HEK293 (cell line): ENCODE data around the gene ARHGEF12.

ENCODE experiments used
- CTCF ChIA-PET: fragments of 350-600 bp; formaldehyde crosslinking; extraction: SDS; loops from one replicate; lab custom pipeline; 2021; ENCODE audit warnings: antibody characterized with exemption; lab: Yijun Ruan, JAX
- POLR2A ChIA-PET: fragments of 300-600 bp; formaldehyde crosslinking; extraction: SDS; loops from one replicate; lab custom pipeline; 2020; ENCODE audit warnings: antibody characterized with exemption, inconsistent platforms; lab: Yijun Ruan, JAX
- H3K27ac ChIP-seq: fragments of 200-500 bp; sonication (Bioruptor generic); 2 replicates; pipeline ENCODE4 v1.5.1; 2014; ENCODE audit warnings: low read depth, low read length, control low read depth, inconsistent platforms; ENCODE audit errors: extremely low read depth
- H3K36me3 ChIP-seq, 2 experiments: fragments of 200-500 bp in 1 of 2; sonication (Bioruptor generic) in 1 of 2; 1 replicate in 1 of 2; 2 replicates in 1 of 2; pipeline ENCODE4 v1.5.1; 2014 to 2017; ENCODE audit warnings: inconsistent platforms in 2 of 2, low read length in 2 of 2; ENCODE audit not compliant: control insufficient read depth in 2 of 2, insufficient read depth in 1 of 2
- H3K4me1 ChIP-seq: fragments of 200-500 bp; sonication (Bioruptor generic); 2 replicates; pipeline ENCODE4 v1.5.1; 2014; ENCODE audit warnings: mild to moderate bottlenecking, low read length, inconsistent platforms; ENCODE audit not compliant: control insufficient read depth, insufficient read depth
- H3K4me3 ChIP-seq: 2 replicates; pipeline ENCODE4 v1.5.1; 2011; ENCODE audit warnings: low read depth, mild to moderate bottlenecking, control low read depth, low read length, moderate library complexity
- H3K9me3 ChIP-seq: fragments of 200-500 bp; sonication (Bioruptor generic); 2 replicates; pipeline ENCODE4 v1.5.1; 2014; ENCODE audit warnings: low read depth, low read length, inconsistent platforms; ENCODE audit not compliant: control insufficient read depth, insufficient read depth
- BCL11A ChIP-seq: fragments of 450-650 bp; formaldehyde crosslinking; IDR thresholded peaks from 2 replicates; pipeline ENCODE4 v1.5.1; 2016; ENCODE audit warnings: low read depth, missing biosample characterization, missing genetic modification characterization
- GLI4 ChIP-seq: fragments of 450-650 bp; formaldehyde crosslinking; IDR thresholded peaks from 2 replicates; pipeline ENCODE4 v1.5.1; 2016; ENCODE audit warnings: missing biosample characterization, missing genetic modification characterization
- HOXD13 ChIP-seq: sonication (generic); formaldehyde crosslinking; IDR thresholded peaks from 2 replicates; pipeline ENCODE4 v1.8.0; 2022; ENCODE audit warnings: missing genetic modification reagents, borderline replicate concordance
- KLF10 ChIP-seq: fragments of 450-650 bp; IDR thresholded peaks from 2 replicates; pipeline ENCODE4 v1.5.1; 2018; ENCODE audit warnings: missing biosample characterization, mild to moderate bottlenecking, missing genetic modification characterization
- MEIS1 ChIP-seq: sonication (generic); formaldehyde crosslinking; IDR thresholded peaks from 2 replicates; pipeline ENCODE4 v1.8.1; 2022; ENCODE audit warnings: missing genetic modification reagents, mild to moderate bottlenecking, borderline replicate concordance
- PRDM1 ChIP-seq: fragments of 450-650 bp; formaldehyde crosslinking; IDR thresholded peaks from 2 replicates; pipeline ENCODE4; 2016; ENCODE audit warnings: missing biosample characterization, missing genetic modification characterization
- SALL2 ChIP-seq: fragments of 450-650 bp; formaldehyde crosslinking; IDR thresholded peaks from 2 replicates; pipeline ENCODE4 v1.5.0; 2017; ENCODE audit warnings: missing biosample characterization, mild to moderate bottlenecking, missing genetic modification characterization, borderline replicate concordance
- SP7 ChIP-seq: fragments of 450-650 bp; formaldehyde crosslinking; IDR thresholded peaks from 2 replicates; pipeline ENCODE4 v1.5.1; 2016; ENCODE audit warnings: missing biosample characterization, missing genetic modification characterization
- TCF7L2 ChIP-seq: IDR thresholded peaks from 2 replicates; pipeline ENCODE4 v1.6.1; 2011; ENCODE audit warnings: low read depth, mild to moderate bottlenecking, inconsistent platforms, low read length, moderate library complexity, borderline replicate concordance
- ZEB2 ChIP-seq: fragments of 450-650 bp; formaldehyde crosslinking; IDR thresholded peaks from 2 replicates; pipeline ENCODE4 v1.5.1; 2016; ENCODE audit warnings: missing biosample characterization, missing genetic modification characterization
- ZNF121 ChIP-seq: fragments of 450-650 bp; formaldehyde crosslinking; IDR thresholded peaks from 2 replicates; pipeline ENCODE4 v1.5.1; 2016; ENCODE audit warnings: missing biosample characterization, missing genetic modification characterization
- ZNF133 ChIP-seq: fragments of 450-650 bp; formaldehyde crosslinking; IDR thresholded peaks from 2 replicates; pipeline ENCODE4 v1.5.1; 2016; ENCODE audit warnings: missing biosample characterization, missing genetic modification characterization
- ZNF16 ChIP-seq: fragments of 450-650 bp; formaldehyde crosslinking; IDR thresholded peaks from 2 replicates; pipeline ENCODE4 v1.5.1; 2016; ENCODE audit warnings: low read depth, missing biosample characterization, missing genetic modification characterization
- ZNF184 ChIP-seq: fragments of 450-650 bp; IDR thresholded peaks from 2 replicates; pipeline ENCODE4 v1.5.1; 2018; ENCODE audit warnings: missing biosample characterization, mild to moderate bottlenecking, missing genetic modification characterization
- ZNF19 ChIP-seq: fragments of 450-650 bp; formaldehyde crosslinking; IDR thresholded peaks from 2 replicates; pipeline ENCODE4; 2016; ENCODE audit warnings: missing biosample characterization, missing genetic modification characterization, low read depth
- ZNF202 ChIP-seq: fragments of 450-650 bp; formaldehyde crosslinking; IDR thresholded peaks from 2 replicates; pipeline ENCODE4 v1.5.1; 2016; ENCODE audit warnings: missing biosample characterization, missing genetic modification characterization, borderline replicate concordance
- ZNF23 ChIP-seq: fragments of 450-650 bp; formaldehyde crosslinking; IDR thresholded peaks from 2 replicates; pipeline ENCODE4 v1.5.1; 2016; ENCODE audit warnings: missing biosample characterization, missing genetic modification characterization, borderline replicate concordance
- ZNF341 ChIP-seq: fragments of 450-650 bp; formaldehyde crosslinking; IDR thresholded peaks from 2 replicates; pipeline ENCODE4; 2016; ENCODE audit warnings: low read depth, missing biosample characterization, missing genetic modification characterization
- ZNF394 ChIP-seq: fragments of 450-650 bp; formaldehyde crosslinking; IDR thresholded peaks from 2 replicates; pipeline ENCODE4 v1.5.1; 2016; ENCODE audit warnings: missing biosample characterization, missing genetic modification characterization, mild to moderate bottlenecking, moderate library complexity, borderline replicate concordance
- ZNF473 ChIP-seq: fragments of 450-650 bp; formaldehyde crosslinking; IDR thresholded peaks from 2 replicates; pipeline ENCODE4 v1.5.1; 2017; ENCODE audit warnings: missing biosample characterization, missing genetic modification characterization
- ZNF521 ChIP-seq: fragments of 450-650 bp; formaldehyde crosslinking; IDR thresholded peaks from 2 replicates; pipeline ENCODE4 v1.5.1; 2017; ENCODE audit warnings: missing biosample characterization, mild to moderate bottlenecking, missing genetic modification characterization
- ZNF548 ChIP-seq: fragments of 450-650 bp; formaldehyde crosslinking; IDR thresholded peaks from 2 replicates; pipeline ENCODE4 v1.5.1; 2016; ENCODE audit warnings: missing biosample characterization, missing genetic modification characterization
- ZNF610 ChIP-seq: fragments of 450-650 bp; formaldehyde crosslinking; IDR thresholded peaks from 2 replicates; pipeline ENCODE4 v1.5.1; 2016; ENCODE audit warnings: missing biosample characterization, missing genetic modification characterization, borderline replicate concordance
- ZNF677 ChIP-seq: fragments of 450-650 bp; IDR thresholded peaks from 2 replicates; pipeline ENCODE4 v1.5.0; 2018; ENCODE audit warnings: missing biosample characterization, mild to moderate bottlenecking, missing genetic modification characterization, moderate library complexity
- ZNF776 ChIP-seq: fragments of 450-650 bp; formaldehyde crosslinking; IDR thresholded peaks from 2 replicates; pipeline ENCODE4 v1.5.0; 2017; ENCODE audit warnings: missing biosample characterization, missing genetic modification characterization, borderline replicate concordance
- ZNF791 ChIP-seq: fragments of 450-650 bp; formaldehyde crosslinking; IDR thresholded peaks from 2 replicates; pipeline ENCODE4 v1.5.1; 2016; ENCODE audit warnings: missing biosample characterization, missing genetic modification characterization
- TF ChIP-seq, protein P1 (sequence below): fragments of 450-650 bp; formaldehyde crosslinking; IDR thresholded peaks from 2 replicates; pipeline ENCODE4 v1.5.1; 2016; ENCODE audit warnings: missing biosample characterization, missing genetic modification characterization, borderline replicate concordance
- TF ChIP-seq, protein P2 (sequence below): fragments of 450-650 bp; formaldehyde crosslinking; conservative IDR thresholded peaks from 2 replicates; pipeline ENCODE4 v1.5.1; 2016; ENCODE audit warnings: low read depth, missing biosample characterization, missing genetic modification characterization

Gene ARHGEF12

DNA sequence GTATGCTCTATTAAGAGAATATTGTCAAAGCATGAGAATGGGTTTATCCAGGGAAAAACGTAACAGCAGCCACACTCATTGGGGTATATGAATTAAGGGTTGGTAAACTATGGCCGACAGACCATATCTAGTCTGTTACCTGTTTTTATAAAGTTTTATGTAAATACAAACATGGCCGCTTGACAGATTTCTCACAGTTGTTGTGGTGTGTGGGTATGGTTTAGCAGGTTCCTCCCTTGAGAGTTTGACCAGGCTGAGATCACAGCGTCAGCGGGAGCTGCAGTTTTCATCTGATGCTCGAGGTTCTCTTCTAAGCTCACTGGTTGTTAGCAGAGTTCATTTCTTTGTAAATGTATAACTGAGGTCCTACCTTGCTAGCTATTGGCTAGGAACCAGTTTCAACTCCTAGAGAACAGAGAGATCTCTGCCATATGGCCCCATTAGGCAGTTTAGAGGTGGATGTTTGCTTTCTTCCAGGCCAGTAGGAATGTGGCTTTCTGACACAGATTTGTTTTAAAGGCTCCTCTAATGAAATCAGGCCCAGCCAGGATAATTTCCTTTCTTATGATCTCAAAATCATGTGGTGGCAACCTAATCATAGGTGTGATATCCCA, 129.8 kb downstream of the ARHGEF12 start:
- no peak overlapping the region for H3K4me3 ChIP-seq
- POLR2A ChIA-PET = no interaction called here
- H3K9me3 ChIP-seq = no peaks in the 10 kb centered on the region
- CTCF ChIA-PET = interaction anchor here (0.6 kb wide), 1 partner anchor 336 kb away, joined by 3 read pairs; no protein-coding TSS in a partner anchor
- H3K27ac ChIP-seq = no peak overlapping the region
- peaks cover 4 to 88% of the 10 kb centered on the region in 2 experiments; a peak in 2 of 3 replicates for H3K36me3 ChIP-seq
- TF ChIP-seq ZNF341 (tag by site-specific recombination) (no peak), GLI4 (tag by site-specific recombination) (no peak), SP7 (tag by site-specific recombination) (no peak), BCL11A (tag by site-specific recombination) (no peak), ZNF791 (tag by site-specific recombination) (no peak), ZNF776 (tag by site-specific recombination) (no peak), HOXD13 (CRISPR knock-in tag) (no peak), ZNF521 (tag by site-specific recombination) (no peak), ZNF133 (tag by site-specific recombination) (no peak), ZNF394 (tag by site-specific recombination) (no peak), ZNF16 (tag by site-specific recombination) (no peak), KLF10 (tag by site-specific recombination) (no peak), ZEB2 (tag by site-specific recombination) (no peak), PRDM1 (tag by site-specific recombination) (no peak), ZNF184 (no peak), ZNF677 (tag by site-specific recombination) (no peak), ZNF19 (tag by site-specific recombination) (no peak), ZNF202 (tag by site-specific recombination) (no peak)
- TF ChIP-seq, protein P1, sequence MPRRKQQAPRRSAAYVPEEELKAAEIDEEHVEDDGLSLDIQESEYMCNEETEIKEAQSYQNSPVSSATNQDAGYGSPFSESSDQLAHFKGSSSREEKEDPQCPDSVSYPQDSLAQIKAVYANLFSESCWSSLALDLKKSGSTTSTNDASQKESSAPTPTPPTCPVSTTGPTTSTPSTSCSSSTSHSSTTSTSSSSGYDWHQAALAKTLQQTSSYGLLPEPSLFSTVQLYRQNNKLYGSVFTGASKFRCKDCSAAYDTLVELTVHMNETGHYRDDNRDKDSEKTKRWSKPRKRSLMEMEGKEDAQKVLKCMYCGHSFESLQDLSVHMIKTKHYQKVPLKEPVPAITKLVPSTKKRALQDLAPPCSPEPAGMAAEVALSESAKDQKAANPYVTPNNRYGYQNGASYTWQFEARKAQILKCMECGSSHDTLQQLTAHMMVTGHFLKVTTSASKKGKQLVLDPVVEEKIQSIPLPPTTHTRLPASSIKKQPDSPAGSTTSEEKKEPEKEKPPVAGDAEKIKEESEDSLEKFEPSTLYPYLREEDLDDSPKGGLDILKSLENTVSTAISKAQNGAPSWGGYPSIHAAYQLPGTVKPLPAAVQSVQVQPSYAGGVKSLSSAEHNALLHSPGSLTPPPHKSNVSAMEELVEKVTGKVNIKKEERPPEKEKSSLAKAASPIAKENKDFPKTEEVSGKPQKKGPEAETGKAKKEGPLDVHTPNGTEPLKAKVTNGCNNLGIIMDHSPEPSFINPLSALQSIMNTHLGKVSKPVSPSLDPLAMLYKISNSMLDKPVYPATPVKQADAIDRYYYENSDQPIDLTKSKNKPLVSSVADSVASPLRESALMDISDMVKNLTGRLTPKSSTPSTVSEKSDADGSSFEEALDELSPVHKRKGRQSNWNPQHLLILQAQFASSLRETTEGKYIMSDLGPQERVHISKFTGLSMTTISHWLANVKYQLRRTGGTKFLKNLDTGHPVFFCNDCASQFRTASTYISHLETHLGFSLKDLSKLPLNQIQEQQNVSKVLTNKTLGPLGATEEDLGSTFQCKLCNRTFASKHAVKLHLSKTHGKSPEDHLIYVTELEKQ (tag by site-specific recombination) = no peak
- H3K4me1 ChIP-seq = no peaks in the 10 kb centered on the region

DNA sequence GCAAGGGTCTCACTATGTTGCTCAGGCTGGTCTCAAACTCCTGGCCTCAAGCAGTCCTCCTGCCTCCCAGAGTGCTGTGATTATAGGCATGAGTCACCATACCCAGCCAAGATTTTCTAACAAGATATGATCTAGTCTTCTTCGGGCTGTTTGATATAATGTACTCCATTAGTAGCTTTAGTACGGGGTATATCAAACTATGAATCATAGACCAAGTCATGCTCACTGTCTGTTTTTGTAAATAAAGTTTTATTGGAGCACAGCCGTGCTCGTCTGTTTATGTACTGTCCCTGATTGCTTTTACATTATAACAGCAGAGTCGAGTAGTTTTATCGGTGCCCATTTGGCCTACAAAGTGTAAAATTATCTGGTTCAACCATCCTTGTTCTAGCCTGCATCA, 131.4 kb downstream of the ARHGEF12 start:
- TF ChIP-seq SALL2 = no peak
- no peak for TF ChIP-seq MEIS1 (CRISPR knock-in tag)
- TF ChIP-seq ZNF473 = no peak
- TF ChIP-seq ZNF791 (tag by site-specific recombination) = no peak
- TF ChIP-seq ZNF23 (tag by site-specific recombination) = no peak
- no peak for TF ChIP-seq ZNF610 (tag by site-specific recombination)
- no peak for TF ChIP-seq KLF10 (tag by site-specific recombination)
- no peak for TF ChIP-seq TCF7L2
- TF ChIP-seq ZNF121 (tag by site-specific recombination) = no peak
- no peak for TF ChIP-seq ZNF548 (tag by site-specific recombination)
- TF ChIP-seq, protein P2, sequence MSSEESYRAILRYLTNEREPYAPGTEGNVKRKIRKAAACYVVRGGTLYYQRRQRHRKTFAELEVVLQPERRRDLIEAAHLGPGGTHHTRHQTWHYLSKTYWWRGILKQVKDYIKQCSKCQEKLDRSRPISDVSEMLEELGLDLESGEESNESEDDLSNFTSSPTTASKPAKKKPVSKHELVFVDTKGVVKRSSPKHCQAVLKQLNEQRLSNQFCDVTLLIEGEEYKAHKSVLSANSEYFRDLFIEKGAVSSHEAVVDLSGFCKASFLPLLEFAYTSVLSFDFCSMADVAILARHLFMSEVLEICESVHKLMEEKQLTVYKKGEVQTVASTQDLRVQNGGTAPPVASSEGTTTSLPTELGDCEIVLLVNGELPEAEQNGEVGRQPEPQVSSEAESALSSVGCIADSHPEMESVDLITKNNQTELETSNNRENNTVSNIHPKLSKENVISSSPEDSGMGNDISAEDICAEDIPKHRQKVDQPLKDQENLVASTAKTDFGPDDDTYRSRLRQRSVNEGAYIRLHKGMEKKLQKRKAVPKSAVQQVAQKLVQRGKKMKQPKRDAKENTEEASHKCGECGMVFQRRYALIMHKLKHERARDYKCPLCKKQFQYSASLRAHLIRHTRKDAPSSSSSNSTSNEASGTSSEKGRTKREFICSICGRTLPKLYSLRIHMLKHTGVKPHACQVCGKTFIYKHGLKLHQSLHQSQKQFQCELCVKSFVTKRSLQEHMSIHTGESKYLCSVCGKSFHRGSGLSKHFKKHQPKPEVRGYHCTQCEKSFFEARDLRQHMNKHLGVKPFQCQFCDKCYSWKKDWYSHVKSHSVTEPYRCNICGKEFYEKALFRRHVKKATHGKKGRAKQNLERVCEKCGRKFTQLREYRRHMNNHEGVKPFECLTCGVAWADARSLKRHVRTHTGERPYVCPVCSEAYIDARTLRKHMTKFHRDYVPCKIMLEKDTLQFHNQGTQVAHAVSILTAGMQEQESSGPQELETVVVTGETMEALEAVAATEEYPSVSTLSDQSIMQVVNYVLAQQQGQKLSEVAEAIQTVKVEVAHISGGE (tag by site-specific recombination) = no peak
- peaks cover 4 to 79% of the 10 kb centered on the region in 2 experiments; a peak in 2 of 3 replicates for H3K36me3 ChIP-seq
- H3K27ac ChIP-seq = no peak overlapping the region
- CTCF ChIA-PET = interaction anchor here (0.6 kb wide), 1 partner anchor 461 kb away, joined by 3 read pairs; no protein-coding TSS in a partner anchor
- H3K4me1 ChIP-seq = no peaks in the 10 kb centered on the region
- POLR2A ChIA-PET = no interaction called here
- no peaks in the 10 kb centered on the region for H3K9me3 ChIP-seq
- no peak overlapping the region for H3K4me3 ChIP-seq
